VCaP (cell line): ENCODE measurements around the gene COL18A1.

Source experiments
- H3K27ac ChIP-seq: fragments of 450-650 bp; 2 replicates; pipeline ENCODE4 v1.5.1; 2017
- CTCF ChIP-seq: fragments of 450-650 bp; conservative IDR thresholded peaks from 2 replicates; pipeline ENCODE4 v1.5.1; 2017; ENCODE audit warnings: mild to moderate bottlenecking, moderate library complexity

Gene COL18A1

GRCh38 chr21:45508607-45509565, 103.9 kb downstream of the COL18A1 start:
- H3K27ac ChIP-seq, result peak overlapping the region; percentile 100
- TF ChIP-seq CTCF, result no peak

GRCh38 chr21:45509566-45510465, 104.9 kb downstream of the COL18A1 start:
- H3K27ac ChIP-seq, result peak overlapping the region; percentile 100
- peak; percentile 35; the same call in 1 of the 2 replicates for TF ChIP-seq CTCF

- no peak for TF ChIP-seq CTCF
- H3K27ac ChIP-seq, result peak overlapping the region; percentile 100
Observed at GRCh38 chr21:45510466-45510955, 105.5 kb downstream of the COL18A1 start.

GRCh38 chr21:45511007-45511406, 106.0 kb downstream of the COL18A1 start:
- H3K27ac ChIP-seq, result peak overlapping the region; percentile 100
- no peak for TF ChIP-seq CTCF

- peak overlapping the region; percentile 100 for H3K27ac ChIP-seq
- TF ChIP-seq CTCF, result no peak
Observed at GRCh38 chr21:45511661-45512431, 106.9 kb downstream of the COL18A1 start.

- H3K27ac ChIP-seq, result peak overlapping the region; percentile 100
- TF ChIP-seq CTCF, result no peak
Observed at GRCh38 chr21:45512626-45513002, 107.6 kb downstream of the COL18A1 start.
